ENCODE results near the gene HMGCS1. TPM values are rescaled to one million over a fixed set of nuclear protein-coding genes. Genes with fewer than 3 reads are reported as not detected.

The HMGCS1 gene
- total RNA-seq, 4 donors from 2014 or later, result 6.1 to 15.0 (median 8.2) TPM

DNA sequence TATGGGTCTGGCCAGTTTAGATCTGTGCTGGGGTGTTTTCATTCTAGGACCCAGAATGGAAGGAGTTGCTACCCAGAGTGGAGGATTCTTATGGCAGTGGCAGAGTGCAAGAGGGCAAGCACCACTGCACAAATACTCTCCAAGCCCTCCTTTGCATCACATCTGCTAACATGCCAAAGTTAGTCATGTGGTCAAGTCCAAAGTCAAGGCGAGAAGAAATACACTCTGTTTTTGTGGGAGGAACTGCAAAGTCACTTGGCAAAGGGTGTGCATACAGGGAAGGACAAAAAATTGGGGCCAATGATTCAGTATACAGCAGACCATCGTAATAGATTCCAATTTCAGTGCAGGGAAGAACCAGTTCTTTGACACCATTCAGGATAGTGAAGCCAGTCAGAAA lies 43.9 kb upstream of the HMGCS1 start:
- in situ Hi-C loops (cut with MboI; ENCODE audit: low sequenced_read_pairs in 4 of 4), result no loop called here
- Histone ChIP-seq H3K27me3 (no peaks in the 10 kb centered on the region), H3K27ac (no peak overlapping the region), H3K9me3 (peaks cover 0 to 8% (median 0%) of the 10 kb centered on the region in 3 donors), H3K36me3 (no peaks in the 10 kb centered on the region), H3K4me1 (no peaks in the 10 kb centered on the region), H3K4me3 (no peak overlapping the region)
- DNase-seq (no peak), ATAC-seq (no peak)
- TF ChIP-seq, protein P1, sequence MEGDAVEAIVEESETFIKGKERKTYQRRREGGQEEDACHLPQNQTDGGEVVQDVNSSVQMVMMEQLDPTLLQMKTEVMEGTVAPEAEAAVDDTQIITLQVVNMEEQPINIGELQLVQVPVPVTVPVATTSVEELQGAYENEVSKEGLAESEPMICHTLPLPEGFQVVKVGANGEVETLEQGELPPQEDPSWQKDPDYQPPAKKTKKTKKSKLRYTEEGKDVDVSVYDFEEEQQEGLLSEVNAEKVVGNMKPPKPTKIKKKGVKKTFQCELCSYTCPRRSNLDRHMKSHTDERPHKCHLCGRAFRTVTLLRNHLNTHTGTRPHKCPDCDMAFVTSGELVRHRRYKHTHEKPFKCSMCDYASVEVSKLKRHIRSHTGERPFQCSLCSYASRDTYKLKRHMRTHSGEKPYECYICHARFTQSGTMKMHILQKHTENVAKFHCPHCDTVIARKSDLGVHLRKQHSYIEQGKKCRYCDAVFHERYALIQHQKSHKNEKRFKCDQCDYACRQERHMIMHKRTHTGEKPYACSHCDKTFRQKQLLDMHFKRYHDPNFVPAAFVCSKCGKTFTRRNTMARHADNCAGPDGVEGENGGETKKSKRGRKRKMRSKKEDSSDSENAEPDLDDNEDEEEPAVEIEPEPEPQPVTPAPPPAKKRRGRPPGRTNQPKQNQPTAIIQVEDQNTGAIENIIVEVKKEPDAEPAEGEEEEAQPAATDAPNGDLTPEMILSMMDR (IDR thresholded peaks at IDR 0.05 in 4 of 5, conservative IDR thresholded peaks at IDR 0.05 in 1 of 5), result no peak
- no peak for TF ChIP-seq POLR2A (IDR thresholded peaks at IDR 0.05)
- intact Hi-C loops (cut with DNase I; ENCODE audit: low total_unique reads), result no loop called here

- Histone ChIP-seq H3K36me3 (no peaks in the 10 kb centered on the region), H3K27me3 (no peaks in the 10 kb centered on the region), H3K27ac (no peak overlapping the region), H3K9me3 (no peaks in the 10 kb centered on the region), H3K4me1 (no peaks in the 10 kb centered on the region), H3K4me3 (no peak overlapping the region)
- TF ChIP-seq POLR2A (IDR thresholded peaks at IDR 0.05), result no peak
- TF ChIP-seq, protein P1 (IDR thresholded peaks at IDR 0.05 in 4 of 5, conservative IDR thresholded peaks at IDR 0.05 in 1 of 5), result no peak
- intact Hi-C loops (cut with DNase I; ENCODE audit: low total_unique reads), result no loop called here
- ATAC-seq, result no peak
- no peak for DNase-seq
- in situ Hi-C loops (cut with MboI; ENCODE audit: low sequenced_read_pairs in 4 of 4), result no loop called here
Observed at GRCh38 chr5:43354774-43355173, 41.6 kb upstream of the HMGCS1 start.

GRCh38 chr5:43353668-43354067 lies 40.5 kb upstream of the HMGCS1 start:
- no peak overlapping the region for H3K4me3 ChIP-seq
- no peak overlapping the region for H3K27ac ChIP-seq
- intact Hi-C loops (cut with DNase I; ENCODE audit: low total_unique reads), result no loop called here
- TF ChIP-seq, protein P1 (IDR thresholded peaks at IDR 0.05 in 4 of 5, conservative IDR thresholded peaks at IDR 0.05 in 1 of 5), result no peak
- no peak for TF ChIP-seq POLR2A (IDR thresholded peaks at IDR 0.05)
- no peaks in the 10 kb centered on the region for H3K36me3 ChIP-seq
- H3K9me3 ChIP-seq, result no peaks in the 10 kb centered on the region
- ATAC-seq, result no peak
- DNase-seq, result no peak
- H3K4me1 ChIP-seq, result no peaks in the 10 kb centered on the region
- no peaks in the 10 kb centered on the region for H3K27me3 ChIP-seq
- in situ Hi-C loops (cut with MboI; ENCODE audit: low sequenced_read_pairs in 4 of 4), result no loop called here

DNA sequence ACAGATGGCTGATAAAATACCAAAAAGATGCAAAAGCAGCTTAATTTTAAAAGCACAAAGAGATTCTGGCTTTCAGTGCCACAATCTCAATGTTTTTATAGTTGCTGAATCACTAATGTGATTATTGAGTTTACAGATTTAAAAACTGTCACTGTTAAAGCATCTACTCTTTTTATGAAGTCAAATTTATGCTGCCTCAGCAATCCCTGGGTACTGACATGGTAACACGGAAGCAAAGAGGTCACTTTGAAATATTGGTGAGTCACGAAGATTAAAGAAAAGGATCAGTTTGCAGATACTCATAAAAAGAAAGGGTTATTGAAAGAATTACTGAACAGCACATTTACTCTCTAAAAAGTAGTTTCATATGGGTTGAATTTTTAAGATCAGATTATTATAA lies 39.7 kb upstream of the HMGCS1 start:
- ATAC-seq (no peak), DNase-seq (no peak)
- Histone ChIP-seq H3K4me1 (no peaks in the 10 kb centered on the region), H3K4me3 (no peak overlapping the region), H3K27ac (no peak overlapping the region), H3K36me3 (no peaks in the 10 kb centered on the region), H3K27me3 (no peaks in the 10 kb centered on the region), H3K9me3 (no peaks in the 10 kb centered on the region)
- no peak for TF ChIP-seq POLR2A (IDR thresholded peaks at IDR 0.05)
- intact Hi-C loops (cut with DNase I; ENCODE audit: low total_unique reads) (no loop called here), in situ Hi-C loops (cut with MboI; ENCODE audit: low sequenced_read_pairs in 4 of 4) (no loop called here)

DNA sequence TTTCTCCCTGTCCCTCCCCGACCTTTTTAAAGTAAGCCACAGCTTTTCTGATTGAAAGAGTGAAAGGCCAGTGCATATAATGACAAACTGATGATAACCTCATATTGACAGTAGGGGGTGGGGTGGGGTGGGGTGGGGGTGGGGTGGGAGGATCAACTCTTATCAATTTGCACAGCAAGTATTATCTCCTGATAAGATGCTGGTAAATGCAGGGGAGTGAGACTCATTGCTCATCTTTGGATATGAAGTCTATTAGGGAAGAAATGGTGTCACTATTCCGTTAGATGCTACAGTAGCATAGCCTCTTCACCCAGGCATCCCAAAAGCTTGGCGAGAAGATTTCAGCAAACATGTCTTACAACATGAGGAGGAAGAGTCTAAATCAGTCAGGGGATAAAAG lies 38.9 kb upstream of the HMGCS1 start:
- Histone ChIP-seq H3K27me3 (no peaks in the 10 kb centered on the region), H3K27ac (no peak overlapping the region), H3K36me3 (no peaks in the 10 kb centered on the region), H3K4me1 (no peaks in the 10 kb centered on the region), H3K9me3 (no peaks in the 10 kb centered on the region), H3K4me3 (no peak overlapping the region)
- TF ChIP-seq POLR2A (IDR thresholded peaks at IDR 0.05), result no peak
- TF ChIP-seq, protein P1 (IDR thresholded peaks at IDR 0.05 in 4 of 5, conservative IDR thresholded peaks at IDR 0.05 in 1 of 5), result no peak
- intact Hi-C loops (cut with DNase I; ENCODE audit: low total_unique reads) (no loop called here), in situ Hi-C loops (cut with MboI; ENCODE audit: low sequenced_read_pairs in 4 of 4) (no loop called here)
- no peak for ATAC-seq
- no peak for DNase-seq

Data from gastrocnemius medialis (tissue), 4 donors.